HepG2 (cell line): ENCODE results near the gene CACHD1.

Source experiments
- BORCS8-MEF2B ChIP-seq: sonication (generic); formaldehyde crosslinking; IDR thresholded peaks from 2 replicates; pipeline ENCODE4 v1.8.0; 2022; ENCODE audit warnings: mild to moderate bottlenecking, missing genetic modification reagents
- CBX5 ChIP-seq: sonication (generic); formaldehyde crosslinking; IDR thresholded peaks from 2 replicates; pipeline ENCODE4 v1.4.0; 2020; ENCODE audit warnings: missing genetic modification reagents, borderline replicate concordance
- HES4 ChIP-seq: sonication (generic); formaldehyde crosslinking; IDR thresholded peaks from 2 replicates; pipeline ENCODE4 v1.9.0; 2021; ENCODE audit warnings: mild to moderate bottlenecking, missing genetic modification reagents, borderline replicate concordance
- MEIS1 ChIP-seq: sonication (generic); formaldehyde crosslinking; IDR thresholded peaks from 2 replicates; pipeline ENCODE4 v1.9.0; 2021; ENCODE audit warnings: mild to moderate bottlenecking, missing genetic modification reagents, moderate library complexity, borderline replicate concordance
- NFIB ChIP-seq: sonication (generic); formaldehyde crosslinking; IDR thresholded peaks from 2 replicates; pipeline ENCODE4 v1.9.0; 2021; ENCODE audit warnings: missing genetic modification reagents, mild to moderate bottlenecking, borderline replicate concordance
- NFKBIZ ChIP-seq: IDR thresholded peaks from 2 replicates; pipeline ENCODE4 v1.6.1; 2018; ENCODE audit warnings: missing genetic modification reagents, missing compliant biosample characterization
- REPIN1 ChIP-seq: sonication (generic); formaldehyde crosslinking; IDR thresholded peaks from 2 replicates; pipeline ENCODE4 v1.8.0; 2022; ENCODE audit warnings: missing genetic modification reagents, low read depth, mild to moderate bottlenecking, borderline replicate concordance
- ZNF274 ChIP-seq: sonication (generic); formaldehyde crosslinking; IDR thresholded peaks from 2 replicates; pipeline ENCODE4 v1.5.1; 2020; ENCODE audit warnings: mild to moderate bottlenecking, missing genetic modification reagents
- ZNF546 ChIP-seq: sonication (generic); formaldehyde crosslinking; conservative IDR thresholded peaks from 2 replicates; pipeline ENCODE4 v1.8.1; 2023; ENCODE audit warnings: mild to moderate bottlenecking, missing genetic modification reagents
- TF ChIP-seq, protein P1 (sequence below): sonication (generic); formaldehyde crosslinking; IDR thresholded peaks from 2 replicates; pipeline ENCODE4 v1.5.0; 2020; ENCODE audit warnings: mild to moderate bottlenecking, missing genetic modification reagents, moderate library complexity

DNA sequence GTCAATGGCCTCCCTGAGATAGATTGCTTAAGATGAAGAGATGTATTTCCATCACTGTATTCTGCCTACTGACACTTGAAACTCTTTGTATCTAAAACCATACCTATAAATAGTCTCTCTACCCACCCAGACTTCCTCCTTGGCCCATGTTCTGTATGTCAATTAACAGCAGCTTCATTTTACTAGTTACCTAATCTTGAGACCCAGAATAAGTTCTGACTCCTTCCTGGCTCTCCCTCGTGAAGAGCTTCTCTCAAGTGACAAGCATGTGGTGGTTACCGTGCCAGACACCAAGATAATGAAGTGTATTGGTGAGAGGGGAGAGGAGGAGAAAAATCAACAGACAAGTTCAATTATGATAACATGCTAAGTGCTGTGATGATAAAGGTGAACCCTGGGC lies 146.1 kb downstream of the CACHD1 start:
- TF ChIP-seq NFIB (CRISPR knock-in tag) (no peak), NFKBIZ (CRISPR knock-in tag) (no peak), BORCS8-MEF2B (CRISPR knock-in tag) (no peak), HES4 (CRISPR knock-in tag) (no peak), CBX5 (no peak), ZNF546 (CRISPR knock-in tag) (no peak), ZNF274 (CRISPR knock-in tag) (no peak), REPIN1 (CRISPR knock-in tag) (no peak), MEIS1 (CRISPR knock-in tag) (no peak)
- TF ChIP-seq, protein P1, sequence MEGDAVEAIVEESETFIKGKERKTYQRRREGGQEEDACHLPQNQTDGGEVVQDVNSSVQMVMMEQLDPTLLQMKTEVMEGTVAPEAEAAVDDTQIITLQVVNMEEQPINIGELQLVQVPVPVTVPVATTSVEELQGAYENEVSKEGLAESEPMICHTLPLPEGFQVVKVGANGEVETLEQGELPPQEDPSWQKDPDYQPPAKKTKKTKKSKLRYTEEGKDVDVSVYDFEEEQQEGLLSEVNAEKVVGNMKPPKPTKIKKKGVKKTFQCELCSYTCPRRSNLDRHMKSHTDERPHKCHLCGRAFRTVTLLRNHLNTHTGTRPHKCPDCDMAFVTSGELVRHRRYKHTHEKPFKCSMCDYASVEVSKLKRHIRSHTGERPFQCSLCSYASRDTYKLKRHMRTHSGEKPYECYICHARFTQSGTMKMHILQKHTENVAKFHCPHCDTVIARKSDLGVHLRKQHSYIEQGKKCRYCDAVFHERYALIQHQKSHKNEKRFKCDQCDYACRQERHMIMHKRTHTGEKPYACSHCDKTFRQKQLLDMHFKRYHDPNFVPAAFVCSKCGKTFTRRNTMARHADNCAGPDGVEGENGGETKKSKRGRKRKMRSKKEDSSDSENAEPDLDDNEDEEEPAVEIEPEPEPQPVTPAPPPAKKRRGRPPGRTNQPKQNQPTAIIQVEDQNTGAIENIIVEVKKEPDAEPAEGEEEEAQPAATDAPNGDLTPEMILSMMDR (CRISPR knock-in tag), result no peak
